HEK293 (cell line): ENCODE results near the gene OR2Y1.

Experiments used
- CTCF ChIA-PET: fragments of 350-600 bp; formaldehyde crosslinking; extraction: SDS; loops from one replicate; lab custom pipeline; 2021; ENCODE audit warnings: antibody characterized with exemption; lab: Yijun Ruan, JAX
- POLR2A ChIA-PET: fragments of 300-600 bp; formaldehyde crosslinking; extraction: SDS; loops from one replicate; lab custom pipeline; 2020; ENCODE audit warnings: antibody characterized with exemption, inconsistent platforms; lab: Yijun Ruan, JAX
- H3K27ac ChIP-seq: fragments of 200-500 bp; sonication (Bioruptor generic); 2 replicates; pipeline ENCODE4 v1.5.1; 2014; ENCODE audit warnings: low read depth, low read length, control low read depth, inconsistent platforms; ENCODE audit errors: extremely low read depth
- H3K36me3 ChIP-seq, 2 experiments: fragments of 200-500 bp in 1 of 2; sonication (Bioruptor generic) in 1 of 2; 1 replicate in 1 of 2; 2 replicates in 1 of 2; pipeline ENCODE4 v1.5.1; 2014 to 2017; ENCODE audit warnings: inconsistent platforms in 2 of 2, low read length in 2 of 2; ENCODE audit not compliant: control insufficient read depth in 2 of 2, insufficient read depth in 1 of 2
- H3K4me1 ChIP-seq: fragments of 200-500 bp; sonication (Bioruptor generic); 2 replicates; pipeline ENCODE4 v1.5.1; 2014; ENCODE audit warnings: mild to moderate bottlenecking, low read length, inconsistent platforms; ENCODE audit not compliant: control insufficient read depth, insufficient read depth
- H3K4me3 ChIP-seq: 2 replicates; pipeline ENCODE4 v1.5.1; 2011; ENCODE audit warnings: low read depth, mild to moderate bottlenecking, control low read depth, low read length, moderate library complexity
- H3K9me3 ChIP-seq: fragments of 200-500 bp; sonication (Bioruptor generic); 2 replicates; pipeline ENCODE4 v1.5.1; 2014; ENCODE audit warnings: low read depth, low read length, inconsistent platforms; ENCODE audit not compliant: control insufficient read depth, insufficient read depth
- GLI2 ChIP-seq: fragments of 450-650 bp; formaldehyde crosslinking; IDR thresholded peaks from 2 replicates; pipeline ENCODE4; 2017; ENCODE audit warnings: missing biosample characterization, missing genetic modification characterization, low read depth, borderline replicate concordance
- KLF7 ChIP-seq: fragments of 450-650 bp; formaldehyde crosslinking; IDR thresholded peaks from 2 replicates; pipeline ENCODE4 v1.5.1; 2016; ENCODE audit warnings: missing biosample characterization, missing genetic modification characterization, borderline replicate concordance
- REPIN1 ChIP-seq: fragments of 450-650 bp; formaldehyde crosslinking; IDR thresholded peaks from 2 replicates; pipeline ENCODE4 v1.5.1; 2017; ENCODE audit warnings: missing biosample characterization, missing genetic modification characterization, low read depth
- REST ChIP-seq: fragments of 450-650 bp; formaldehyde crosslinking; IDR thresholded peaks from 2 replicates; pipeline ENCODE4 v1.5.1; 2016; ENCODE audit warnings: missing biosample characterization, missing genetic modification characterization
- SP7 ChIP-seq: fragments of 450-650 bp; formaldehyde crosslinking; IDR thresholded peaks from 2 replicates; pipeline ENCODE4 v1.5.1; 2016; ENCODE audit warnings: missing biosample characterization, missing genetic modification characterization
- ZBTB44 ChIP-seq: fragments of 450-650 bp; IDR thresholded peaks from 2 replicates; pipeline ENCODE4 v1.5.1; 2018; ENCODE audit warnings: missing biosample characterization, mild to moderate bottlenecking, missing genetic modification characterization
- ZBTB49 ChIP-seq: fragments of 450-650 bp; formaldehyde crosslinking; IDR thresholded peaks from 2 replicates; pipeline ENCODE4 v1.5.1; 2016; ENCODE audit warnings: missing biosample characterization, missing genetic modification characterization, low read depth
- ZNF138 ChIP-seq: fragments of 450-650 bp; formaldehyde crosslinking; IDR thresholded peaks from 2 replicates; pipeline ENCODE4 v1.5.1; 2016; ENCODE audit warnings: missing biosample characterization, missing genetic modification characterization, borderline replicate concordance
- ZNF26 ChIP-seq: fragments of 450-650 bp; formaldehyde crosslinking; IDR thresholded peaks from 2 replicates; pipeline ENCODE4 v1.5.1; 2016; ENCODE audit warnings: missing biosample characterization, missing genetic modification characterization
- ZNF366 ChIP-seq: fragments of 450-650 bp; formaldehyde crosslinking; conservative IDR thresholded peaks from 2 replicates; pipeline ENCODE4 v1.5.1; 2016; ENCODE audit warnings: missing biosample characterization, missing genetic modification characterization
- ZNF514 ChIP-seq: fragments of 450-650 bp; formaldehyde crosslinking; IDR thresholded peaks from 2 replicates; pipeline ENCODE4 v1.5.1; 2016; ENCODE audit warnings: missing biosample characterization, missing genetic modification characterization
- ZNF549 ChIP-seq: fragments of 450-650 bp; IDR thresholded peaks from 2 replicates; pipeline ENCODE4 v1.5.1; 2018; ENCODE audit warnings: missing biosample characterization, missing genetic modification characterization, mild to moderate bottlenecking, inconsistent platforms, moderate library complexity
- ZNF626 ChIP-seq: fragments of 450-650 bp; sonication (Bioruptor Pico); formaldehyde crosslinking; IDR thresholded peaks from 2 replicates; pipeline ENCODE4 v1.5.1; 2018; ENCODE audit warnings: missing biosample characterization, missing genetic modification characterization, inconsistent platforms
- ZNF645 ChIP-seq: fragments of 450-650 bp; formaldehyde crosslinking; IDR thresholded peaks from 2 replicates; pipeline ENCODE4; 2016; ENCODE audit warnings: missing biosample characterization, missing genetic modification characterization
- ZNF830 ChIP-seq: fragments of 450-650 bp; IDR thresholded peaks from 2 replicates; pipeline ENCODE4 v1.5.0; 2018; ENCODE audit warnings: missing biosample characterization, missing genetic modification characterization, low read depth, mild to moderate bottlenecking, moderate library complexity
- TF ChIP-seq, protein P1 (sequence below): fragments of 450-650 bp; formaldehyde crosslinking; optimal IDR thresholded peaks from 2 replicates; pipeline ENCODE3; 2016; ENCODE audit warnings: missing biosample characterization, mild to moderate bottlenecking, missing genetic modification characterization
- TF ChIP-seq, protein P2 (sequence below): fragments of 450-650 bp; formaldehyde crosslinking; IDR thresholded peaks from 2 replicates; pipeline ENCODE4 v1.5.1; 2016; ENCODE audit warnings: missing biosample characterization, missing genetic modification characterization, borderline replicate concordance
- TF ChIP-seq, protein P3 (sequence below): fragments of 450-650 bp; formaldehyde crosslinking; IDR thresholded peaks from 2 replicates; pipeline ENCODE4 v1.5.1; 2017; ENCODE audit warnings: missing biosample characterization, missing genetic modification characterization
- TF ChIP-seq, protein P4 (sequence below): fragments of 450-650 bp; formaldehyde crosslinking; IDR thresholded peaks from 2 replicates; pipeline ENCODE4 v1.5.1; 2017; ENCODE audit warnings: missing biosample characterization, missing genetic modification characterization

The OR2Y1 gene

DNA sequence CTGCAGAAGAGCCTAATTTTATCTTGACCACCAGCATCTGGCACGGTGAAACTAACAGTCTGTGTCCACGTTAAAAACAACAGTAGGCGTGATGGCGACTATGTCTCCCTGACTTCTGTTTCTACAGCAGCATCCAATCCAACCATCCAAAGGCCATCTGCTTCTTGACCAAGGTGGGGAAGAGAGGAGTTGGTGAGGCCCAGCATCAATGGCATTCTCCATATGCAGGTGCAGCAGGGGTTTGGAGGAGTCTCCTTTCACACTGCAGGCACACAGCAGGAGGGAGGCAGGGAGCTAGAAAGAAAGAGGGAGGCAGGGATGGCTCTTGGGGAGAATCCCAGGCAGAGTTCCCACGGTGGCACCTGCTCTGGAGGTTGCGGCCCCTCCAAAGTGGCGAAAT, 35.8 kb upstream of the OR2Y1 start:
- no peak overlapping the region for H3K4me3 ChIP-seq
- POLR2A ChIA-PET, result no interaction called here
- TF ChIP-seq ZBTB49 (no peak), REPIN1 (no peak), ZNF138 (no peak), REST (no peak), ZNF549 (tag by site-specific recombination) (no peak), ZNF830 (no peak), ZNF626 (tag by site-specific recombination) (no peak), ZBTB44 (tag by site-specific recombination) (no peak), SP7 (tag by site-specific recombination) (no peak), ZNF645 (tag by site-specific recombination) (no peak), KLF7 (tag by site-specific recombination) (no peak), GLI2 (tag by site-specific recombination) (no peak), ZNF366 (tag by site-specific recombination) (no peak), ZNF26 (tag by site-specific recombination) (no peak), ZNF514 (tag by site-specific recombination) (no peak)
- TF ChIP-seq, protein P1, sequence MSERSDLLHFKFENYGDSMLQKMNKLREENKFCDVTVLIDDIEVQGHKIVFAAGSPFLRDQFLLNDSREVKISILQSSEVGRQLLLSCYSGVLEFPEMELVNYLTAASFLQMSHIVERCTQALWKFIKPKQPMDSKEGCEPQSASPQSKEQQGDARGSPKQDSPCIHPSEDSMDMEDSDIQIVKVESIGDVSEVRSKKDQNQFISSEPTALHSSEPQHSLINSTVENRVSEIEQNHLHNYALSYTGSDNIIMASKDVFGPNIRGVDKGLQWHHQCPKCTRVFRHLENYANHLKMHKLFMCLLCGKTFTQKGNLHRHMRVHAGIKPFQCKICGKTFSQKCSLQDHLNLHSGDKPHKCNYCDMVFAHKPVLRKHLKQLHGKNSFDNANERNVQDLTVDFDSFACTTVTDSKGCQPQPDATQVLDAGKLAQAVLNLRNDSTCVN (tag by site-specific recombination), result no peak
- TF ChIP-seq, protein P2, sequence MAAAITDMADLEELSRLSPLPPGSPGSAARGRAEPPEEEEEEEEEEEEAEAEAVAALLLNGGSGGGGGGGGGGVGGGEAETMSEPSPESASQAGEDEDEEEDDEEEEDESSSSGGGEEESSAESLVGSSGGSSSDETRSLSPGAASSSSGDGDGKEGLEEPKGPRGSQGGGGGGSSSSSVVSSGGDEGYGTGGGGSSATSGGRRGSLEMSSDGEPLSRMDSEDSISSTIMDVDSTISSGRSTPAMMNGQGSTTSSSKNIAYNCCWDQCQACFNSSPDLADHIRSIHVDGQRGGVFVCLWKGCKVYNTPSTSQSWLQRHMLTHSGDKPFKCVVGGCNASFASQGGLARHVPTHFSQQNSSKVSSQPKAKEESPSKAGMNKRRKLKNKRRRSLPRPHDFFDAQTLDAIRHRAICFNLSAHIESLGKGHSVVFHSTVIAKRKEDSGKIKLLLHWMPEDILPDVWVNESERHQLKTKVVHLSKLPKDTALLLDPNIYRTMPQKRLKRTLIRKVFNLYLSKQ (tag by site-specific recombination), result no peak
- TF ChIP-seq, protein P3, sequence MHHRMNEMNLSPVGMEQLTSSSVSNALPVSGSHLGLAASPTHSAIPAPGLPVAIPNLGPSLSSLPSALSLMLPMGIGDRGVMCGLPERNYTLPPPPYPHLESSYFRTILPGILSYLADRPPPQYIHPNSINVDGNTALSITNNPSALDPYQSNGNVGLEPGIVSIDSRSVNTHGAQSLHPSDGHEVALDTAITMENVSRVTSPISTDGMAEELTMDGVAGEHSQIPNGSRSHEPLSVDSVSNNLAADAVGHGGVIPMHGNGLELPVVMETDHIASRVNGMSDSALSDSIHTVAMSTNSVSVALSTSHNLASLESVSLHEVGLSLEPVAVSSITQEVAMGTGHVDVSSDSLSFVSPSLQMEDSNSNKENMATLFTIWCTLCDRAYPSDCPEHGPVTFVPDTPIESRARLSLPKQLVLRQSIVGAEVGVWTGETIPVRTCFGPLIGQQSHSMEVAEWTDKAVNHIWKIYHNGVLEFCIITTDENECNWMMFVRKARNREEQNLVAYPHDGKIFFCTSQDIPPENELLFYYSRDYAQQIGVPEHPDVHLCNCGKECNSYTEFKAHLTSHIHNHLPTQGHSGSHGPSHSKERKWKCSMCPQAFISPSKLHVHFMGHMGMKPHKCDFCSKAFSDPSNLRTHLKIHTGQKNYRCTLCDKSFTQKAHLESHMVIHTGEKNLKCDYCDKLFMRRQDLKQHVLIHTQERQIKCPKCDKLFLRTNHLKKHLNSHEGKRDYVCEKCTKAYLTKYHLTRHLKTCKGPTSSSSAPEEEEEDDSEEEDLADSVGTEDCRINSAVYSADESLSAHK (tag by site-specific recombination), result no peak
- TF ChIP-seq, protein P4, sequence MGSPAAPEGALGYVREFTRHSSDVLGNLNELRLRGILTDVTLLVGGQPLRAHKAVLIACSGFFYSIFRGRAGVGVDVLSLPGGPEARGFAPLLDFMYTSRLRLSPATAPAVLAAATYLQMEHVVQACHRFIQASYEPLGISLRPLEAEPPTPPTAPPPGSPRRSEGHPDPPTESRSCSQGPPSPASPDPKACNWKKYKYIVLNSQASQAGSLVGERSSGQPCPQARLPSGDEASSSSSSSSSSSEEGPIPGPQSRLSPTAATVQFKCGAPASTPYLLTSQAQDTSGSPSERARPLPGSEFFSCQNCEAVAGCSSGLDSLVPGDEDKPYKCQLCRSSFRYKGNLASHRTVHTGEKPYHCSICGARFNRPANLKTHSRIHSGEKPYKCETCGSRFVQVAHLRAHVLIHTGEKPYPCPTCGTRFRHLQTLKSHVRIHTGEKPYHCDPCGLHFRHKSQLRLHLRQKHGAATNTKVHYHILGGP (tag by site-specific recombination), result no peak

More for the DNA sequence above, 35.8 kb upstream of the OR2Y1 start:
- H3K36me3 ChIP-seq, result no peaks in the 10 kb centered on the region
- H3K4me1 ChIP-seq, result no peaks in the 10 kb centered on the region
- CTCF ChIA-PET, result no interaction called here
- H3K9me3 ChIP-seq, result no peaks in the 10 kb centered on the region
- H3K27ac ChIP-seq, result no peak overlapping the region
